Measurements from ENCODE around the gene MYO7B. TPM values are rescaled to one million over a fixed set of nuclear protein-coding genes. Genes with fewer than 3 reads are reported as not detected.

The MYO7B gene
- total RNA-seq, 1 donor from 2014 or later = under 0.01 TPM

DNA sequence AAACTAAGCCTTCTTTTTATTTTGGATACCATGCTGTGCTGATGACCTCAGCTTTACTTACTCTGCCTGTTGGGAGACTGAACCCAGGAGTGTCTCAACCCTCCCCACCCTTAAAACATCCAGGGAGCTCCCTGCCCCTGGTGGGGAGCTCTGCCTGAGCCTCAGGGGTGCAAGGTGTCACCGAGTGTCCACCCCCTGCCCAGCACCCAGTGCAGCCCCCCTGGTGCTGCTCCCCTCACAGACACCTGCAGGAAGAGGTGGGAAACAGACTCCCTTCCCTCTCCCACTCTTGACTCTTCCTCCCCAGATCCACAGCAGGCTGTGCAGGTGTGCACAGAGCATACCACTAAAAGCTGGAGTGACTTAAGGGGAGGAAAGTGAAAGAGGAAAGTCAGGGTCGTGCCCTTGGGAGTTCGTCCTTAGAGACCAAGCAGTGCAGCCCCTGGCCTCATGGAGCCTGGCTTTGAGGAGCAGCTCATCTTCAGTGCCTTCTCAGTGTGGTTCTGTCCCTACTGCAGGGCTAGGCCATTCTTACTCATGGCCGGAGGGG, 51.3 kb downstream of the MYO7B start:
- no peak for DNase-seq (ENCODE audit: low read depth in 2 of 2)

DNA sequence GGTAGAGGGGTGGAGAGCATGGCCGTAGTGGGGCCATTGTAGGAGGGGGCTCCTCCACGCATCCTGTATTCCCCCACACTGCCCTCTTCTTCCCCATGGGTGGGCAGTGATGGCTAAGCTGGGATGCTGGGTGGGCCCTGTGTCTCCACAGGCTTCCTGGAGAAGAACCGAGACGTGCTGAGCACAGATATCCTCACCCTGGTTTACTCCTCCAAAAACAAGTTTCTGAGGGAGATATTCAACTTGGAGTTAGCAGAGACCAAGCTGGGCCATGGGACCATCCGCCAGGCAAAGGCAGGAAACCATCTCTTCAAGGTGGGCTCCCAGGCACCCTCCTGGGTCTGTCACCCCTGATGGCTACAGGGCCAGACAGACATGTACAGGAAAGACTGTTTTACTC, 52.8 kb downstream of the MYO7B start:
- DNase-seq (ENCODE audit: low read depth in 2 of 2) = no peak

DNA sequence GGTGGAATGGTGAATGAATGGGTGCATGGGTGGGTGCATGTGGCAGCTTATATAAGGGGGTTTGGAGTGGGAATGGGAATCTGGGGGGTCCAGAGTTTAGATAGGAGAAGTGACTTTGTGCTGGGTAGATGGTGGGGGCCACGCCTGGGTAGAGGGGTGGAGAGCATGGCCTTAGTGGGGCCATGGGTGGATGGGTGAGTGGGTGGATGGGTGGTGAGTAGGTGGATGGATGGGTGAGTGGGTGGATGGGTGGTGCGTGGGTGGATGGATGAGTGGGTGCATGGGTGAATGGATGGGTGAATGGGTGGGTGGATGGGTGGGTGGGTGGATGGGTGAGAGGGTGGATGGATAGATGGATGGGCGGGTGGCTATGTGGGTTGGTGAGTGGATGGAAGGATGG, 53.9 kb downstream of the MYO7B start:
- DNase-seq (ENCODE audit: low read depth in 2 of 2) = no peak

DNA sequence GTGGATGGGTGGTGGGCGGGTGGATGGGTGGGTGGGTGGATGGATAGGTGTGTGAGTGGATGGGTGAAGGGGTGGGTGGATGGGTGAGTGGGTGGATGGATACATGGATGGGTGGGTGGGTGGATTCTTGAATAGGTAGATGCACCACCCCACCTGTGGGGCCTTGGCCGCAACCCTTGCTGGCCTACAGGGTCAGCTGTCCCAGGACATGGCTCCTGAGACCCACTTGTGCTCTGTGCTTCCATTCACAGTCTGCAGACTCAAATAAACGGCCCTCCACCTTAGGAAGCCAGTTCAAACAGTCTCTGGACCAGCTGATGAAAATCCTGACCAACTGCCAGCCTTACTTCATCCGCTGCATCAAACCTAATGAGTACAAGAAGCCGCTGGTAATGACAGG, 54.4 kb downstream of the MYO7B start:
- DNase-seq (ENCODE audit: low read depth in 2 of 2) = no peak

DNA sequence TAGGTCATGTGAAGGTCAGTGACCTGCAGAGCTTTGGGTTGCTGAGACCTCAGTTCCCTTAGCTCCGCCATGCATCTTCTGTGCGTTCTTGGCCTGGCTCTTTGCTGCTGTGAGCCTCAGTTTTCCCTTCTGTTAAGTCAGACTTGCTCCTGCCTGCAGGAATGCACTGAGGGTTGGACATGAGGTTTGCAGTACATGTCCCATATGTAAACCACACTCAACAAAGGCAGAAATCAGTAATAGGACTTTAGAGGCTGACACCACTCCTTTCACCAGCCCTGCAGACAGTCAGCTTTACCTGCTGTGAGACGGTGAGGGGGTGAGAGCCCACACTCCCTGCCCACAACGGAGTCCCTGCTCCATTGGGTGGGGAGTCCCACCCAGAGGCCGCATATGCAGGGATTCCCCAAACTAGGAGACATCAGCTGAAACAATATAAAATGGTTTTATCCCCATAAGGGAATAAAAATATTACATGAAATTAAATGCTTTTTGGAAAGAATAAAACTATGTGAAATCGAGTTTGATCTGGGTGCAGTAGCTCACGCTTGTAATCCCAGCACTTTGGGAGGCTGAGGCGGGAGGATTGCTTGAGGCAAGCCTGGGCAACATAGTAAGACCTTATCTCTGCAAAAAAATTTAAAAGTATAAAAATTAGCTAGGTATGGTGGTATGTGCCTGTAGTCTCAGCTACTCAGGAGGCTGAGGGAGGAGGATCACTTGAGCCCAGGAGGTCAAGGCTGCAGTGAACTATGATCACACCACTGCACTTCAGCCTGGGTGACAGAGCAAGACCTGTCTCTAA, 55.1 kb downstream of the MYO7B start:
- DNase-seq (ENCODE audit: low read depth in 2 of 2) = no peak

DNA sequence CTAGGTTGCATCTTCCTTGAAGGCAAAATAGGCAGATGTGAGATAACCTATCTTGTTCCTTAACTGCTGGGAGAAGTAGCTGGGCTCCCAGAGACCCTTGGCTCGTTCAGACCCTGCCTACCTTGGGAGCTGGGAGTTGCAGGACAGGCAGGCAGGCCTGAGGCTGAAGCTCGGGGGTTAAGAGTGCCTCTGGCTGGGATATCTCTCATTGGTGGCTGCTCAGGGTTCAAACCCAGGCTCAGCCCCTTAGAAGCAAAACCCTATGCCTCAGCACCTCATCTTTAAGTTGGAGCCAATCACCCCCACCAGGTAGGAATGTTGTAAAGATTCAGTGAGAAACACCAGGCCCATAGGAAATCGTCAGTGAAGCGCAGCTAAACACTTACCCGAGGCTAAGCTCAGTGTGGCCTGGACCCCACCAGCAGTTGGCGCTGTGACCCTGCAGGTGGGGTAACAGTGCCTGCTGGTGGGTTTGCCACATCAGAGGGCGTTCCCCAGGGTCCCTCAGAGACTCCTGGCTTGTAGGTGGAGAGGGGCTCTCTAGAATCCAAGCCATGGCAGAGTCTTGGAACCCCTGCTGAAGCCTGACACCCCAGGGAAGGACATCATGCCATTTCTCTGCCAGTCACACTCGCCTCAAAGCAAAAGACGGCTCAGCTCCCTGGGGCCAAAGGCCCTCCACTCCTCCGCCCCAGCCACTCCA, 55.9 kb downstream of the MYO7B start:
- DNase-seq (ENCODE audit: low read depth in 2 of 2) = peak; percentile 75 to 85

DNA sequence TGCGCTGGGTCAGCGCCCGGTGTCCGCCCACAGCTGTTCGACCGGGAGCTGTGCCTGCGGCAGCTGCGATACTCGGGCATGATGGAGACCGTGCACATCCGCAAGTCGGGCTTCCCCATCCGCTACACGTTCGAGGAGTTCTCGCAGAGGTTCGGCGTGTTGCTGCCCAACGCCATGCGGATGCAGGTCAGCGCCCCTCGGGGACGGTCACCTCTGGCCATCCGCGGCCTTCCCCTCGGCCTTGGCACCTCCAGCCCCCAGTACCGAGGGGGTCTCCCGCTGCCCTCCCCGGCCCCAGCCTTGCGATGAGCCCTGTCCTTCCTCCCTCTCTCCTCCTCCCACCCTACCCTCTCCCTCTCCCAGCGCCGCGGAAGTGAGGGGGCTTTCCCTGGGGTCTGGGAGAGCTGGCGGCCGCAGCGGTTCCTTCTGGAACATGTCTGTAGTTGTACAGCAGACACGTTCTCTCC, 57.3 kb downstream of the MYO7B start:
- DNase-seq (ENCODE audit: low read depth in 2 of 2) = no peak

DNA sequence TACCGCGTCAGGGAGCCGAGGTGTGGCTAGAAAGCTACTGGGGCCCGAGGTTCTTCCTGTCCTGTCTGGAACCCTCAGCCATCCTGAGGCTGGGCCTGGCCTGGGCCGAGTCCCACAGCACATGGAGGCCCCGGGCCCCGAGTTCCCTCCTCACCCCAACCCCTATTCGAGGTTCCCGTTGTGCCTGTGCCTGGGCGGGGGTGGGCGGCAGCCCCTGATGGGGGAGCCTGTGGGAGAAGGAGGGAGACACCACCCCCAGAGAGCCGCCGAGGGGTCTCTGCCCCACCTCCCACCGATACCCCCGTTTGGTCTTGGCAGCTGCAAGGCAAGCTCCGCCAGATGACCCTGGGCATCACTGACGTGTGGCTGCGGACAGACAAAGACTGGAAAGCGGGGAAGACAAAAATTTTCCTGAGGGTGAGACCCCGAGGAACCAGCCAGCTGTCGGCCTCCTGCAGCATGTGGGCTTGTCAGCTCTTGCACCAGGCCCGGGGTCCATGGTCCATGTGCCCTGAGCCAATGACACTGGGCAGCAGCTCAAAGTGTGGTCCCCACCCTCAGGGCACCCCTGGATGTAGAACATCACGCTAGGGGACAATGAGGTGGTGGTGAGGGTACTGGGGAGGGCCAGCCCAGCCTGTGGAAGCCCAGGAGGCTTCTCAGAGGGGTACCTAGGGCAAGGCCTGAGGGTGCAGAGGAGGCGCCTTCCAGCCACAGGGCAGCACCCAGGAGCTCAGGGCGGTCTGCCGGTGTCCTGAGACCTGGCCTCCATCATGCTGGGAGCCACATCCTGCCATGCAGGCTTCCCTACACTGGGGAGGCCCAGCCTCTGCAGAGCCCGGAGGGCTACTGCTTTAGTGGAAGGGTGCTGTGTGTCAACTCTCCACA, 58.0 kb downstream of the MYO7B start:
- DNase-seq (ENCODE audit: low read depth in 2 of 2) = no peak

DNA sequence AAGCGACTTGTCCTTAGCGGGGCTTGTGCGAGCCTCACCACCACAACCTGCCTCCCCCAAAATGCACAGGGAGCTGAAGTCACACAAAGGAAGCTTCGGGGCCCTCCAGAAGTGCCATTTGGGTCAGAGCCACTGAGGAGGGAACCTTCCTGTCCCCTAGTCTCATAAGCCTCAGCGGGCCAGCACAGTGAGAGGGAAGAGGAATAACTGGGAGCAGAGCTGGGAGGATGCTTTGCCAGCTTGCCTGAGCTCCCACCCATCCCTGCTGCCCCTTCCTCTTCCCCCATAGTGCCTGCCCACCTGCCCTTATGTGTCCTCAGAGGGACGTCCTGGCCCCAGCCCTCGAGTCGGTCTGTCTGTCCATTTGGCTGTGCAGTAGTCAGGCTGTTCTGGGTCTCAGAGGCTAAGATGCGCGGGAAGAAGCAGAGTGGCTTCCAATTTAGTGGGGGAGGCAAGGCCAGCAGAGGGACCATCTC, 58.7 kb downstream of the MYO7B start:
- no peak for DNase-seq (ENCODE audit: low read depth in 2 of 2)

DNA sequence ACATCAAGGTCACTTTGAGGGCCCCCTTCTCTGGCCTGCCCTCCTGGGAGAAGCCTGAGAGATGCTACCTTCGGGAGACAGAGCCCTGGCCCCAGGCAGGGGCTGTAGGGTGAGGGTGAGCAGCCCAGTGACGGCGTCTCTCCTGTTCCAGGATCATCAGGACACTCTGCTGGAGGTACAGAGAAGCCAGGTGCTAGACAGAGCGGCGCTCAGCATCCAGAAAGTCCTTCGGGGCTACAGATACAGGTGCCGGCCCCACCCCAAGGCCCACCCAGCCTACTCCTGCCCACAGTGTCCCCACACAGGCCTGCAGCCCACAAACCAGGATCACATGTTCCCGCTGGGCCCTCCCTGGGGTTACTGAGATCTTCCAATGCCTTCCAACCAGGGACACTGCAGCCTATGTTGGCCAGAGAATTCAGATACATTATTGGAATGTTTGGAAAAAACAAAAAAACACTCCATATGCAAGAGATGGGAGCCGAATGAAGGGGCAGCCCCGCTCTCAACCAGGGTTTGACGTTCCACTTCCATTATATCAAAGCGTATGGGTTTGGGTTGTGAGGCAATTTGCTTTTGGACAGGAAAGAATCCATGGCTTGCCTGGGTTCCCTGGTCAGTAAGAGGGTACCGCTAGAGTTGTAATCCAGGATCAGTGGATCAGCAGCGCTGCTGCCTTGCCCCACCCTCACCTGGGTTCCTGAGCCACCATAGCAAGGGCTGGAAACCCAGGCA, 61.0 kb downstream of the MYO7B start:
- DNase-seq (ENCODE audit: low read depth in 2 of 2) = no peak

DNA sequence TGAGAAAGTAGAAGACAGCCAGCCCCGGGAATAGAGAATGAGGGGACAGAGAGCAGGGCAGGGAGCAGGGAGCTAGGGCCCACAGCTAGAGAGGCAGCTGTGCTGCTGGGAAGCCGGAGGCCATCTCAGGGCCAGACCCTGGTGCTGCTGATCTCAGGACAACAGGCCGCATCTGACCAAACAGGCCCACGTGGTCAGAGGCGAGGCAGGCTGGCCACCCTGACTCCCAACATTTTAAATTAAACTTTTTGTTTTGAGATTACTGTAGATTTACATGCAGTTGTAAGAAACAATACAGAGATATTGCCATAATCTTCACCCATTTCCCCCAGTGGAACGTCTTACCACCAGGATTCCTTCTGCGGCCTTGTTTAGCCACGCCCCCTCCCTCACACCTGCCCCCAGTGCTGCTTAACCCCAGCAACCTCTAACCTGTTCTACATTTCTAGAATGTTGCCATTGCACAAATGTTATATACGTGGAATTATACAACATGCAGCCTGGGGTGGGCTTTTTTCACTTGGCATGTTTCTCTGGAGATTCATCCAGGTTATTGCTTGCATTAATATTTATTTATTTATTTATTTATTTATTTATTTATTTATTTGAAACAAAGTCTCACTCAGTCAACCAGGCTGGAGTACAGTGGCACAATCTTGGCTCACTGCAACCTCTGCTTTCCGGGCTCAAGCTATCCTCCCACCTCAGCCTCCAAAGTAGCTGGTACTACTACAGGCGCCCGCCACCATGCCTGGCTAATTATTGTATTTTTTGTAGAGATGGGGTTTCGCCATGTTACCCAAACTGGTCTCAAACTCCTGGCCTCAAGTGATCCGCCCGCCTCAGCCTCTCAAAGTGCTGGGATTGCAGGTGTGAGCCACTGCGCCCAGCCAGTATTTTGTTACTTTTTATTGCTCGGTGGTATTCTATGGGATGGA, 61.8 kb downstream of the MYO7B start:
- no peak for DNase-seq (ENCODE audit: low read depth in 2 of 2)

DNA sequence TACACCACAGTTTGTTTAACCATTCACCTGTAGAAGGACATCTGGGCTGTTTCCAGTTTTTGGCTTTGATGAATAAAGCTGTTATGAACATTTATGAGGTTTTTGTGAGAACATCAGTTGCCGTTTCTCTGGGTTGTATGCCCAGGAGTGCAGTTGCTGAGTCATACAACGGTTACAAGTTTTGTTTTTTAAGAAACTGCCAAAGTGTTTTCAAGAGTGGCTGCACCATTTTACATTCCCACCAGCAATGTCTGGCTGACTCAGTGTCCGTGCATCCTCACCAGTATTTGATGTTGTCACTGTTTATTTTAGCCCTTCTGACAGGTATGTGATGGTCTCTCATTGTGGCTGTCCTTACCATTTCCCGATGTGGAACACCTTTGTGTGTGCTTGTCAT, 62.5 kb downstream of the MYO7B start:
- peak in 1 of 2 donors; percentile 28 for DNase-seq (ENCODE audit: low read depth in 2 of 2)

DNA sequence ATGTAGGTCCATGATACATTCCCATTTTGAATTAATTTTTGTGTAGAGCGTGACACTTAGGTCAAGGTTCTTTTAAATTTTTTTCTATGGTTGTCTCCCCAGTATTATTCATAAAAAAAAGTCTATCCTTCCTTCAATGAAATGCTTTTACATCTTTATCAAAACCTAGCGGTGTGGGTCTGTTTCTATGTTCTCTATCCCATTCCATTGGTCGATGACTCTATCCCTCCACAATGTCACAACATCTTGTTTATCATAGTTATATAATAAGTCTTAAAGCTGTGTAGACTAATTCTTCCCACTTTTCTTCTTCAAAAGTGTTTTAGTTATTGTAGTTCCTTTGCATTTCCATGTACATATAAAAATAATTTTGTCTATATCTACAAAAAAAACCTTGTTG, 63.2 kb downstream of the MYO7B start:
- DNase-seq (ENCODE audit: low read depth in 2 of 2) = no peak

DNA sequence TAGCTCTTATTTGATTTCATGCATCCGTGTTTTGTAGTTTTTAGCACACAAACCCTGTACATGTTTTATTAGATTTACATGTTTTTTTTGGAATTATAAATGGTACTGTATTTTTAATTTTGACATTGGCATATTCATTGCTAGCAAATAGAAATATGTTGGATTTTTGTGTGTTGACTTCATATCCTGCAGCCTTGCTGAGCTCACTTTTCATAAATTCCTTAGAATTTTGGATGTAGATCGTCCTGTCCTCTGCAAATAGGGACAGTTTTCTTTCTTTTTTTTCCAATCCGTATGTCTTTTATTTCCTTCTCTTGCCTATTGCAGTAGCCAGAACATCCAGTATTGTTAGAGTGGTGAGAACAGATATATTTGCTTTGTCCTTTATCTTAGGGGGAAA, 63.7 kb downstream of the MYO7B start:
- peak in 1 of 2 donors; percentile 29 for DNase-seq (ENCODE audit: low read depth in 2 of 2)

DNA sequence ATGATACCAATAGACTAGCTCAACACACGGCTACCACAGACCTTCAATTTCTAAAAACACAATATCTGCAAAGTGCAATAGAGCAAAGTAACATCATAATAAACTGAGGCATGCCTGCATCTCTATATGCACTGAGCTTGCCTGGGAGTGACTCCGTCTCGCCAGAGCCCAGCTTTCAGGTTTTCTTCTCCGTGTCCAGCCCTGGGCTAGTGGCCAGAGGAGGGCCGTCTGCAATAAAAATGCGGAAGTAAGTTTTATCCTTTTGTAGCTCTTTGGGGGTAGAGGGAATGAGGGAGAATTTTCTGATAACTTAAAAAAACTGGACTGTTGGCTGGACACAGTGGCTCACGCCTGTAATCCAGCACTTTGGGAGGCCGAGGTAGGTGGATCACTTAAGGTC, 69.5 kb downstream of the MYO7B start:
- no peak for DNase-seq (ENCODE audit: low read depth in 2 of 2)

DNA sequence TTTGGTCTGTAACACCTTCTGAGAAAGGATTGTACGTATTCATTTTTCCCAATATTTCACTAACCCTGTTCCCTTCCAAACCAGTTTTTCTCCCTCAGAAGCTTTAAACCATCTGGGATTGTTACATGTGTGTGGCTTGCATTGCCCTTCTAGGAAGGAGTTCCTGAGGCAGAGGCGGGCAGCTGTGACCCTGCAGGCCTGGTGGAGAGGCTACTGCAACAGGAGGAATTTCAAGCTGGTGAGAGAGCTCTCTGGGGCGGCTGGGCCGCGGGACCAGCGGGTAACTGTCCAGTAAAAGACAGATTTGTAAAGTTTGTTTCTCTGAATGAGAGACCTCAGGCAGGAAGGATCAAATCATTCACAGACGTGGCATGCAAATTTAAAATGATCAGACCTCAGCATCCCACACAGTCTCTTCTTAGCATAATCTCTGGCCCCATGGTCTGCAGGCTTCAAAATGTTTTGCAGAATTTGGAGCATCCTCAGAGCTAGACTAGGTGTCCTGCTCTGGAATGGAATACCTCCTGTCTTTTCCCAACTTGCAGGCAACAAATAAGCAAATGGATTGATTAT, 70.3 kb downstream of the MYO7B start:
- DNase-seq (ENCODE audit: low read depth in 2 of 2) = no peak

DNA sequence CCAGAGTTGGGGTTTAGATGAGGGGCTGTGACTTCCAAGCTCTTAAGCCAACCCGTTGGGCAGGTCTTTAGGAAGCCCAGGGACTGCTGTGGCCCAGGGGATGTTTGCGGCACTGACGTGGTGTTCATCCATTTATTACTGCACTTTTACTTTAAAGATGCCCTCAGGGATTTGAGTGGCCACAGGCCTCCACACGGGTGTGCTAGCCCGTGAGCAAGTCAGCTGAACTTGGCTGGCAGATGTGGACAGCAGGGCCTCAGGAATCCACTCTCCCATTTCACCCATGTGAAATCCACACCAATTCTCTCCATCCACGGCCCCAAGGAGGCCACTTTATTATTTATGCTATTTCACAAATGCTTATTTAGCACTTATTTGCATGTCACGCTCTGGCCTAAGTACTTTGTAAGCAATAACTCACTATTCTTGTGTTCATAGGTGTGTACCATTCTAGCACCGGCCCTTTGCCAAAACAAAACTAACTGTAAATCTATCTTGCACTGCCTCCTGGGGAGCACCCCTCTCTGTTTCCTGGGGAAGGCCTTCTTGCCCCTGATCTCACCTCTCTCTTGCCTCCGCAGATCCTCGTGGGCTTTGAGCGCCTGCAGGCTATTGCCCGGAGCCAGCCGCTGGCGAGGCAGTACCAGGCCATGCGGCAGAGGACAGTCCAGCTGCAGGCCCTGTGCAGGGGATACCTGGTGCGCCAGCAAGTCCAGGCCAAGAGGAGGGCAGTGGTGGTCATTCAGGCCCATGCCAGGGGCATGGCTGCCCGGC, 71.3 kb downstream of the MYO7B start:
- no peak for DNase-seq (ENCODE audit: low read depth in 2 of 2)

DNA sequence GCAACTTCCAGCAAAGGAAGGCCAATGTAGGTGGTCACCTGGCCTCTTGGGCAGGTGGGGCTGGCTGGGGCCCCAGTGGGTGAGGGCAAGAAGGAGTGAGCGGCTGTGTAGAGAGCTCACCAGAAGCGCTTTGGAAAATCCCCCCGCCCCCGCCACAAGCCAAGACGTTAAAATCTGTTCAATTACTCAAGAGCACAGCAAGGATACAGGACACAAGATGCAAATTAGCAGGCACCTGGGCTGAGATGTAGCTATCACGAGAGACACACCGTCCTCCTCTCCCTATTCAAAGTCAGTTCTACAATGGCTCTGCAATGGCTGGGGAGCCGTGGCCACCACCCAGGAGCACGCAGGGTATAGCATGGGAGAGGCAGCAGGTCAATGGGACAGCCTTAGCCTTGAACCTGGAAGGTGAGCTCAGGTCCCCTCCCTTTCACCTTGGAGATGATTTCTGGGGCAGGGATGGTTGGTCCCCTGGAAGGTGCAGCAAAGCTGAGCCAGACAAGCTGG, 72.0 kb downstream of the MYO7B start:
- DNase-seq (ENCODE audit: low read depth in 2 of 2) = no peak

Measured in lung microvascular endothelial cell (primary cell).